Hepatocyte (in vitro differentiated cells): ENCODE data around the gene GABBR2.

Source experiments
- CTCF ChIP-seq: fragments of 200-600 bp; sonication (generic); IDR thresholded peaks from 2 replicates; pipeline ENCODE4 v1.5.1; 2016; ENCODE audit warnings: antibody characterized with exemption, mild to moderate bottlenecking; ENCODE audit not compliant: poor library complexity
- EZH2 ChIP-seq: fragments of 200-600 bp; sonication (generic); IDR thresholded peaks from 2 replicates; pipeline ENCODE4 v1.6.1; 2016; ENCODE audit warnings: antibody characterized with exemption, mild to moderate bottlenecking, borderline replicate concordance
- EZH2phosphoT487 ChIP-seq: fragments of 200-600 bp; sonication (generic); IDR thresholded peaks from one replicate; pipeline ENCODE4 v1.6.1; 2018; ENCODE audit warnings: antibody characterized with exemption, mild to moderate bottlenecking, low read depth, moderate library complexity; ENCODE audit not compliant: unreplicated experiment, severe bottlenecking

GRCh38 chr9:98290411-98290810 is 418.3 kb downstream of the GABBR2 start:
- TF ChIP-seq CTCF (no peak), EZH2 (no peak), EZH2phosphoT487 (no peak)
